SH-SY5Y (cell line): ENCODE measurements around the gene NCK2.

ENCODE experiments used
- GATA2 ChIP-seq: IDR thresholded peaks from 2 replicates; pipeline ENCODE4 v1.6.1; 2011; ENCODE audit warnings: mild to moderate bottlenecking, low read depth, low read length
- GATA3 ChIP-seq: IDR thresholded peaks from 2 replicates; pipeline ENCODE4 v1.6.1; 2011; ENCODE audit warnings: low read depth, mild to moderate bottlenecking, low read length, moderate library complexity

DNA sequence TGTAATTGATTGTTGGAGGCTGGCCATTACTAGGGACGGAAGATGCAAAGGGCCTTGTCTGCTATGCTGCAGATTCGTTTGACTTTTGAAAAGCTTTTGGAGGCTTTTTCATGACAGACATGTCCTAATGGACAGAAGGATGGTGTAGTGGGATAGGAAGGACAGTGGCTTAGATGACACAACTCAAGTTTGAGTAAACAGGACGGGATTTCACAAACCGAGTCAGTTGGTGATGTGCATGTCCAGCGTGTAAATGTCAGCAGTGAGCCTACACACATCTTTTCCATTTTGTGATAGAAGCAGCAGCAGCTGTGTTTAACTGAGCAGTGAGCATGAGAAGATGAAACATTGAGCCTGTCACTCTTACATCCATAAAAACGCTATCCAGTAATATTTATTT, 76.0 kb downstream of the NCK2 start:
- TF ChIP-seq GATA2 (no peak), GATA3 (no peak)
